Activated CD8-positive, alpha-beta memory T cell treated with anti-CD3 and anti-CD28 coated beads for 36 hours (primary cell): ENCODE data around the gene APOBEC3G. TPM values are rescaled to one million over a fixed set of nuclear protein-coding genes. Genes with fewer than 3 reads are reported as not detected.

Experiments used
- CTCF ChIA-PET: fragments of 350-600 bp; sonication (Branson Sonifier 250); formaldehyde crosslinking; loops from one replicate; lab custom pipeline; 2021; ENCODE audit warnings: antibody characterized with exemption; lab: Charles Lee
- POLR2A ChIA-PET: fragments of 350-600 bp; sonication (Branson Sonifier 250); formaldehyde crosslinking; loops from one replicate; lab custom pipeline; 2021; ENCODE audit warnings: antibody characterized with exemption; lab: Charles Lee
- total RNA-seq, 2 experiments: library from RNA; stranded (reverse); gene quantifications; one replicate each; pipeline ENCODE4 v1.2.3, GENCODE V29; 2021

APOBEC3G gene
- total RNA-seq, 2 experiments from 2014 or later = 129 to 137 TPM

- POLR2A ChIA-PET = no interaction called here
- CTCF ChIA-PET = interaction anchor here (2.5 kb wide), 1 partner anchor 8 kb away, joined by 8 read pairs; no protein-coding TSS in a partner anchor
These were observed 10.0 kb downstream of the APOBEC3G start for GRCh38 chr22:39087098-39087497.

- ChIA-PET CTCF (interaction anchor here (2.5 kb wide), 1 partner anchor 9 kb away, joined by 8 read pairs; no protein-coding TSS in a partner anchor), POLR2A (no interaction called here)
These were observed 11.0 kb downstream of the APOBEC3G start for GRCh38 chr22:39087881-39088684.

- ChIA-PET POLR2A (no interaction called here), CTCF (interaction anchor here (0.6 to 2.5 kb wide), 3 partner anchors 8 to 1604 kb away, joined by 4 to 8 read pairs (median 4); no protein-coding TSS in a partner anchor)
These were observed 11.6 kb downstream of the APOBEC3G start for GRCh38 chr22:39088685-39089032.

GRCh38 chr22:39089928-39090327 lies 12.9 kb downstream of the APOBEC3G start:
- POLR2A ChIA-PET = interaction anchor here (1.1 to 1.4 kb wide), 2 partner anchors 9 to 26 kb away, joined by 4 to 5 read pairs; no protein-coding TSS in a partner anchor

GRCh38 chr22:39090426-39091064 lies 13.5 kb downstream of the APOBEC3G start:
- ChIA-PET CTCF (interaction anchor here (1.0 to 1.8 kb wide), 2 partner anchors 25 to 28 kb away, joined by 3 to 5 read pairs; no protein-coding TSS in a partner anchor), POLR2A (interaction anchor here (1.1 to 1.4 kb wide), 2 partner anchors 9 to 25 kb away, joined by 4 to 5 read pairs; no protein-coding TSS in a partner anchor)

More at GRCh38 chr22:39089928-39090327, 12.9 kb downstream of the APOBEC3G start:
- CTCF ChIA-PET = interaction anchor here (1.0 to 2.5 kb wide), 4 partner anchors 9 to 29 kb away, joined by 3 to 8 read pairs (median 4); no protein-coding TSS in a partner anchor

- ChIA-PET POLR2A (interaction anchor here (0.6 to 0.9 kb wide), 3 partner anchors 23 to 233 kb away, joined by 3 to 8 read pairs (median 3); no protein-coding TSS in a partner anchor), CTCF (interaction anchor here (0.6 kb wide), 1 partner anchor 43 kb away, joined by 3 read pairs; no protein-coding TSS in a partner anchor)
These were observed 14.3 kb downstream of the APOBEC3G start for GRCh38 chr22:39091126-39092081.

- ChIA-PET POLR2A (interaction anchor here (0.5 to 0.7 kb wide), 4 partner anchors 22 to 341 kb away, joined by 3 to 8 read pairs (median 4); no protein-coding TSS in a partner anchor), CTCF (interaction anchor here (1.9 kb wide), 1 partner anchor 22 kb away, joined by 6 read pairs; no protein-coding TSS in a partner anchor)
These were observed 15.2 kb downstream of the APOBEC3G start for GRCh38 chr22:39092111-39092862.

- CTCF ChIA-PET = interaction anchor here (0.9 to 1.7 kb wide), 7 partner anchors 15 to 224 kb away, joined by 3 to 5 read pairs (median 3); no protein-coding TSS in a partner anchor
- POLR2A ChIA-PET = interaction anchor here (0.6 to 2.0 kb wide), 4 partner anchors 17 to 696 kb away, joined by 3 to 15 read pairs (median 5); no protein-coding TSS in a partner anchor
These were observed 17.8 kb downstream of the APOBEC3G start for GRCh38 chr22:39094717-39095389.

- POLR2A ChIA-PET = no interaction called here
- CTCF ChIA-PET = interaction anchor here (1.2 kb wide), 1 partner anchor 26 kb away, joined by 3 read pairs; no protein-coding TSS in a partner anchor
These were observed 18.9 kb downstream of the APOBEC3G start for GRCh38 chr22:39095971-39096370.

GRCh38 chr22:39097098-39098020 lies 20.3 kb downstream of the APOBEC3G start, which contains the start of gene APOBEC3H:
Gene APOBEC3H (plus strand): TSS chr22:39097244. CDS start chr22:39100279, 3,035 bp downstream.
- ChIA-PET CTCF (interaction anchor here (1.6 kb wide), 1 partner anchor 90 kb away, joined by 4 read pairs; no protein-coding TSS in a partner anchor), POLR2A (interaction anchor here (0.6 kb wide), 1 partner anchor 304 kb away, joined by 3 read pairs; no protein-coding TSS in a partner anchor)

- CTCF ChIA-PET = interaction anchor here (0.9 to 2.0 kb wide), 7 partner anchors 11 to 228 kb away, joined by 3 to 10 read pairs (median 4); partner anchors contain the start of genes APOBEC3C and APOBEC3G
- POLR2A ChIA-PET = interaction anchor here (0.6 to 1.0 kb wide), 2 partner anchors 16 to 305 kb away, joined by 3 to 5 read pairs; no protein-coding TSS in a partner anchor
These were observed 21.0 kb downstream of the APOBEC3G start for GRCh38 chr22:39098026-39098425.

- CTCF ChIA-PET = interaction anchor here (0.9 to 2.0 kb wide), 7 partner anchors 10 to 228 kb away, joined by 3 to 10 read pairs (median 4); partner anchors contain the start of genes APOBEC3C and APOBEC3G
- POLR2A ChIA-PET = interaction anchor here (0.5 to 1.1 kb wide), 3 partner anchors 9 to 146 kb away, joined by 3 to 5 read pairs (median 4); no protein-coding TSS in a partner anchor
These were observed 21.5 kb downstream of the APOBEC3G start for GRCh38 chr22:39098576-39098975.

GRCh38 chr22:39101226-39101625 lies 24.2 kb downstream of the APOBEC3G start:
- ChIA-PET POLR2A (interaction anchor here (1.5 kb wide), 1 partner anchor 12 kb away, joined by 4 read pairs; no protein-coding TSS in a partner anchor), CTCF (no interaction called here)

- ChIA-PET POLR2A (no interaction called here), CTCF (no interaction called here)
These were observed 26.4 kb downstream of the APOBEC3G start for GRCh38 chr22:39103431-39103830.

- ChIA-PET CTCF (no interaction called here), POLR2A (no interaction called here)
These were observed 29.3 kb downstream of the APOBEC3G start for GRCh38 chr22:39106326-39106725.
